ENCODE data around the gene R3HDML. TPM values are rescaled to one million over a fixed set of nuclear protein-coding genes. Genes with fewer than 3 reads are reported as not detected.

Gene R3HDML
- total and polyA plus RNA-seq, 9 of the 15 experiments (the other 6 are each of a cell fraction or from before 2014, with no cell fraction given) = not detected

- TF ChIP-seq HDAC2 (IDR thresholded peaks at IDR 0.05) (peak; percentile 55; the same call in 1 of the 2 replicates), TAF15 (IDR thresholded peaks at IDR 0.05; ENCODE audit: low read depth, low read length) (no peak), MYNN (IDR thresholded peaks at IDR 0.05) (no peak), MYNN (CRISPR knock-in tag; IDR thresholded peaks at IDR 0.05) (no peak), ZNF143 (CRISPR knock-in tag; IDR thresholded peaks at IDR 0.05) (no peak), MBD1 (CRISPR knock-in tag; IDR thresholded peaks at IDR 0.05) (no peak), TARDBP (IDR thresholded peaks at IDR 0.05) (no peak), EP300 (IDR thresholded peaks at IDR 0.05; ENCODE audit: low read length) (peak; percentile 80; the same call in 1 of the 2 replicates), E2F5 (CRISPR knock-in tag; IDR thresholded peaks at IDR 0.05) (no peak), RBM39 (optimal IDR thresholded peaks at IDR 0.05; ENCODE audit: low read depth, low read length) (no peak), GABPB1 (CRISPR knock-in tag; IDR thresholded peaks at IDR 0.05) (no peak), ZNF134 (CRISPR knock-in tag; conservative IDR thresholded peaks at IDR 0.05) (peak; percentile 50; the same call in 1 of the 2 replicates), POLR2B (IDR thresholded peaks at IDR 0.05; ENCODE audit: low read depth, partially characterized antibody) (no peak), XRCC3 (IDR thresholded peaks at IDR 0.05) (no peak), MTF1 (CRISPR knock-in tag; IDR thresholded peaks at IDR 0.05; ENCODE audit: borderline replicate concordance) (no peak), NFRKB (IDR thresholded peaks at IDR 0.05; ENCODE audit: low read depth) (no peak), MCM5 (IDR thresholded peaks at IDR 0.05; ENCODE audit: low read depth) (no peak), ZNF12 (CRISPR knock-in tag; IDR thresholded peaks at IDR 0.05) (no peak), ARID3B (CRISPR knock-in tag; IDR thresholded peaks at IDR 0.05; ENCODE audit: borderline replicate concordance) (no peak), SFPQ (IDR thresholded peaks at IDR 0.05; ENCODE audit: low read depth, low read length) (no peak), ZNF655 (CRISPR knock-in tag; IDR thresholded peaks at IDR 0.05) (no peak), SNRNP70 (optimal IDR thresholded peaks at IDR 0.05; ENCODE audit: low read depth, low read length) (no peak), FOXA3 (CRISPR knock-in tag; conservative IDR thresholded peaks at IDR 0.05 in 1 of 2, IDR thresholded peaks at IDR 0.05 in 1 of 2) (peak in 1 of 2 experiments; percentile 49; a peak in 1 of 4 replicates)
Observed at GRCh38 chr20:44394702-44395460, 58.0 kb downstream of the R3HDML start (continued).

Data from K562 (cell line).